ENCODE data around the gene NOX3.
"Not testable (repeated sequence)": the region's sequence is repeated elsewhere in the genome, so short reads cannot be mapped to it uniquely, and the experiment has no call there.

NOX3 gene

GRCh38 chr6:155461556-155461955 lies 5.9 kb upstream of the NOX3 start:
- no peak for DNase-seq

- no peak for DNase-seq
Observed at GRCh38 chr6:155454471-155454870, 1.2 kb downstream of the NOX3 start.

- DNase-seq, result no peak
Observed at GRCh38 chr6:155454008-155454407, 1.6 kb downstream of the NOX3 start.

- DNase-seq, result no peak
Observed at GRCh38 chr6:155452576-155452975, 3.1 kb downstream of the NOX3 start.

GRCh38 chr6:155451530-155451929 lies 4.1 kb downstream of the NOX3 start:
- not testable (repeated sequence) for DNase-seq

- no peak for DNase-seq
Observed at GRCh38 chr6:155450240-155450581, 5.4 kb downstream of the NOX3 start.

GRCh38 chr6:155449450-155450239 lies 6.0 kb downstream of the NOX3 start:
- DNase-seq, result no peak

GRCh38 chr6:155448668-155449449 lies 6.8 kb downstream of the NOX3 start:
- no peak for DNase-seq

GRCh38 chr6:155447949-155448348 lies 7.7 kb downstream of the NOX3 start:
- DNase-seq, result no peak

- no peak for DNase-seq
Observed at GRCh38 chr6:155444952-155445903, 10.4 kb downstream of the NOX3 start.

- DNase-seq, result no peak
Observed at GRCh38 chr6:155444120-155444917, 11.3 kb downstream of the NOX3 start.

GRCh38 chr6:155443168-155443567 lies 12.5 kb downstream of the NOX3 start:
- no peak for DNase-seq

- no peak for DNase-seq
Observed at GRCh38 chr6:155442562-155442961, 13.1 kb downstream of the NOX3 start.

- DNase-seq, result no peak
Observed at GRCh38 chr6:155441112-155441465, 14.6 kb downstream of the NOX3 start.

GRCh38 chr6:155440398-155441111 lies 15.1 kb downstream of the NOX3 start:
- DNase-seq, result no peak

GRCh38 chr6:155439376-155439775 lies 16.3 kb downstream of the NOX3 start:
- DNase-seq, result no peak

GRCh38 chr6:155436981-155437749 lies 18.5 kb downstream of the NOX3 start:
- DNase-seq, result no peak

GRCh38 chr6:155434829-155435423 lies 20.7 kb downstream of the NOX3 start:
- DNase-seq, result no peak

GRCh38 chr6:155434096-155434495 lies 21.5 kb downstream of the NOX3 start:
- DNase-seq, result no peak

- DNase-seq, result no peak
Observed at GRCh38 chr6:155432293-155432692, 23.3 kb downstream of the NOX3 start.
